ELR (cell line): ENCODE data around the gene FAT1.

Source experiments
- DNase-seq: peaks from one replicate; pipeline ENCODE4 v3.0.0-alpha.2; 2015; ENCODE audit warnings: low read depth

The FAT1 gene

DNA sequence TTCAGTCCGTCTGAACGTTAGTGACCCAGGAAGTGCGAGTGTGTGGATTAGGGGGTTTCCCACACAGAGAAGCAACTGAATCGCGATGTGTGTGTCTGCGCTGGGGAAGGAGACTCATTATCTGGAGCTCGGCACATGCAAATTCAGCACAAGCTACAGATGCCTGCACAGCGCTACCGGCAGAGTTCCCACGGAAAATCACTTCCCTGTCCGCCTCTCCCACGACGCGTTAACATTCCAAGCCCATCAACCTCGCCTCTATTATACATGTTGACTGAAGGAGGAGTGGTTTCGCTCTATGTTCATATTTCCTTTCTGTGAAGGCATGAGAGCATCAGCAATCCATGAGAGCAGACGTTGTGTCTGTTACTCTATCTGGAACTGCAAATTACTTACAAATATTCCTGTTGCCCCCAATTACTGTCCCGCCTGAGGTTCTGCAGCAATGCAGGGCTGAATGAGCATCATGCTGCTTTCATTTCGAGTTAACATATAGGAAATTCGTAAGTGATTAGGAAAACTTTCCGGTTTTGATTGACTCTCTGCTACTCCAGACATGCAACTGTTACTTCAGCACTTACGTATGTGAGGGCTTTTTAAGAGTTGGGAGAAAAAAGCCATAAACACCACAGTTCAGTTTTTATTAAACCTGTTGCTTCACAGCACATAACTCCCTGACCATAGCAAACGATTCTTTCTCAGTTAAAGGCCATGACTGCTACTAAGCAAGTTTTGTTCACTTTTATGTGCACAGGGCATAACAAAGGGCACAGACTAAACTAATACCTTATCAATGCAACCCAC is 153.3 kb downstream of the FAT1 start:
- peak; percentile 29 for DNase-seq

DNA sequence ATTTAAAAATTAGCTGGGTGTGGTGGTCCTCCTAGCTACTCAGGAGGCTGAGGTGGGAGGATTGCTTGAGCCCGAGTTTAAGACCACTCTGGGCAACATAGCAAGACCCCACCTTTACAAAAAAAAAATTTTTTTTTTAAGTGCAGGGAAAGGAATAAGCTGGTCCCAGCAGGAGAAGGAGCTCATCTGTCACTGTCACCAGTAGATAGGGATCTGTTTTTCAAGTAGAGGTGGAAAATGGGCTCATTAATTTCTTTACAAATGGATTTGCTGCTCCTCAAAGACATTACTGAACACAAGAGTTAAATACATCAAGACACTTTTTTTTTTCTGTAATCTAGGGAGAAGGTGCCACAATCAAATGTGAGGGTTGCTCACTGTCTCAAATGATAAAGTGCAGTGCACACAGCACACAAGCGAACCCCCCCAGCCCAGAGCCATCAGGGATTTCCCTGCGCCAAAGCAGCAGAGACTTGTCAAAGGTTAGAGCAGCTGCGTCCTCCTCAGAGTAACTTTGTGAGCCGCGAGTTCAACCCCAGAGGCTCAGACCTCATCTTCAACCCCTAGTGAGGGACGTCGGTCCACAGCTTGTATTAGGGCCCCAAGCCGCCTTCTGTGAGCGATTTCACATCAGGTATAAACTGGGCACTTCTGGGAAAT is 154.0 kb downstream of the FAT1 start:
- no peak for DNase-seq

DNA sequence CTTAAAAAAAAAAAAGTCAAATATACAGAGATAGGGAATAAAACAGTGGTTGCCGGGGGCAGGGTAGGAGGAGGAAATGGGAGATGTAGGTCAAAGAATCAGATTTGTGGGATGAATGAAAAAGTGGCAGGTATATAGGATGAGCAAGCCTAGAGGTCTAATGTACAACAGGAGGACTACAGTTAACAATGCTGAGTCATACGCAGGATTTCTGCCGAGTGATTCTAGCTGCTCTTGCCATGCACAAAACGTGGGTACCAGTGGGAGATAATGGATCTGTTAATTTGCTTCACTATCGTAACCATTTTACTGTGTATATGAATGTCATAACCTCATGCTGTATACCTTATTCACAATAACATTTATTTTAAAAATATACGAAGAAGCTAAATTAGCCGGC is 157.6 kb downstream of the FAT1 start:
- no peak for DNase-seq

GRCh38 chr4:186563761-186564160 is 159.9 kb downstream of the FAT1 start:
- no peak for DNase-seq

GRCh38 chr4:186561748-186562147 is 161.9 kb downstream of the FAT1 start:
- DNase-seq: no peak

DNA sequence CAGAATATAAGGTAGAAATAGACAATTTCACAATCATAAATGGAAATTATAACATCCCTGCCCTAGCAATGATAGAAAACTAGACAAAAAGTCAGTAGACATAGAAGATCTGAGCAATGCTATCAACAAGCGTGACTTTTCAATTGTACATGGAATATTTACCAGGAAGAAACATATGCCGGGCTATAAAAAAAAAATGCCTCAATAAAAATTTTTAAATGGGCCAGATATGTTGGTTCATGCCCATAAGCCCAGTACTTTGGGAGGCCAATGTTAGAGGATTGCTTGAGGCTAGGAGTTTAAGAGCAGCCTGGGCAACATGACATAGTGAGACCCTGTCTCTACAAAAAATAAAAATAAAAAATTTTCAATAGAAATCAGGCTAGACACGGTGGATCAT is 163.0 kb downstream of the FAT1 start:
- DNase-seq: no peak

GRCh38 chr4:186557486-186557885 is 166.2 kb downstream of the FAT1 start:
- DNase-seq: peak; percentile 61

- no peak for DNase-seq
Measured at GRCh38 chr4:186557061-186557460, 166.6 kb downstream of the FAT1 start.

- DNase-seq: no peak
Measured at GRCh38 chr4:186554914-186555827, 168.5 kb downstream of the FAT1 start, which contains the start of gene MTNR1A. MTNR1A (minus strand) TSS chr4:186555567; CDS start chr4:186555365, 202 bp downstream.

GRCh38 chr4:186554539-186554913 is 169.1 kb downstream of the FAT1 start:
- DNase-seq: peak; percentile 42

DNA sequence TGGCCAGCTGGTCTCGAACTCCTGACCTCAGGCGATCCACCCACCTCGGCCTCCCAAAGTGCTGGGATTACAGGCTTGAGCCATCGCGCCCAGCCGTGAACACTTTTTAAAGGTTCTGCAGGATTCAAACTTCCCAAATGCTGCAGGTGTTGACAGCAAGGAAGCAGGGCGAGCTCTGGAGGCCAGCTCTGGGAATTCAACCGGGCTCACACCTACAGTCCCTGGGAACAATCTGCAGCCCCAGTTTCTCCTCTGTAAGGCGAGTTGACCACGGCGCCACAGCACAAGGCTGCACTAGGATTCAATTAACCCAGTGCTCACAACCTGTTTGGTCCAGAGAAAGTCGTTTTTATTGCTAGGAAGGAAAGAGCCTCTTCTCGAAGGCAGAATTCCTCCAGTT is 169.9 kb downstream of the FAT1 start:
- no peak for DNase-seq

DNA sequence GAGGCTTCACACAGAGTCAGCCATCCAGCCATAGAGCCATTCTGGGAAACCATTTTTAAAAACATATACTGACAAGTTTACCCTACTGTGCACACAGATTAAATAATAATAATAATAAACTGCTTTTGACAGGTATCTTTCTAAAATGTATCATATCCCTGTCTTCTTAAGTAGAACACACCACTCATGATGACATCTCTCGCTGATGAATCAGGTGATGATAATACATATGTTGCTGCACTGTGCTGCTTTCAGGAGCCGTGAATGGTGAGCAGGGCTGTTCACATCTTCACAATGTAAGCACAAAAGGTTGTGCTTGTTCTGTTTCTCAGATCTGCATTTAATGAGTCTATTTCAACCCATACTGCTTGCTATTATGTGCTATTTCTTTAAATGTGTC is 171.8 kb downstream of the FAT1 start:
- no peak for DNase-seq

DNA sequence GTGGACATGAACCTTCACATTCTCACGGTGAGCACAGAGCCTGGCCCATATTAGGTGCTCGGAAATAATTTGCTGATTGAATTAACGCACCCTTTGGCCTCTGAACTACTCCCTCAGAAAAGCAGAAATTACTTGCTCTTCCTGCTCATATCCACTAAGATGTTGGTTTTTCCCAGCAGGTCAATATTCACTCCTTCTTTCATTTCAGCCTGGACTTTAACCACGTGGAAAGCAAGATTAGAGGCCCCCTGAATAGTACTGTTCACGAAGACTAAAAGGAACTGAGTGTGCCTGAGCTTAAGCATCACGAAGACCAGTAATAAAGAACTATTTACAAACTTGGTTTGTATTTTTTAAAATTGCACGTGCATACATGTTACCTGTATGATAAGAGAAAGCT is 178.2 kb downstream of the FAT1 start:
- no peak for DNase-seq

GRCh38 chr4:186543206-186543605 is 180.4 kb downstream of the FAT1 start:
- DNase-seq: no peak

GRCh38 chr4:186541801-186542200 is 181.9 kb downstream of the FAT1 start:
- DNase-seq: no peak

DNA sequence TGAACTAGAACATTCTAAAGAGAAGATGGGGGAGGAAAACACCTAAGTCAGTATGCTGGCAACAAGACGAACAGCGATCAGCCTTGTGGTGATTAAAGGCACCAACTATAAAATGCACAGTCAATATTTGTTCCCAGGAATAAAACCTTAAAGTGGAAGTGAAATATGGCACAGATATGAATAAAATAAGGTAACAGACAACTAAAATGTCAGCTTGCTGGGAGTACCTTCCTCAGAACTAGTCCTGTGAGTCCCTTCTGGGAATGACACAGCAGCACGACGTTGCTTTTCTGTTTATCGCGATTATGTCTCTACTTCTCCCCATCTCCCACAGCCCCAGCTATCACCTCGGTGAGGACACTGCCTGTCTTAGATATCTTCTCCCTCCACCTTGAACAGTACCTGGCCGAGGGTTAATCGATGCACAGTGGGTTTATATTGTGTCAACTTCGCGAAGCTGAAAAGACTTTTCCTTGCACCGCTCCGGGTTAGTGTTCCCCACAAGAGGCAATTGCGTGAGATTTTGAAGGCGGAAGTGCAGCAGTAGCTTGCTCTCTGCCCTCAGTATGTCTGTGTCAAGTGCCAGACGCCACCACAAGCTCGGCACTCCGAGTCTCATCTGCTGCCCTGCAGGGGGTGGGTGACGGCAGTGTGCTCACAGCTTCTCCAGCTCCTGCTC is 185.7 kb downstream of the FAT1 start:
- DNase-seq: no peak
